ENCODE data around the gene TTC1.

TTC1 gene

GRCh38 chr5:159992566-159992965 is 16.4 kb upstream of the TTC1 start:
- H4K20me1 ChIP-seq (ENCODE audit: control insufficient read depth, insufficient read depth, low read depth, low read length): no peaks in the 10 kb centered on the region
- H3K4me2 ChIP-seq (ENCODE audit: low read length): no peak overlapping the region
- no peak overlapping the region for H3K4me3 ChIP-seq (ENCODE audit: low read length)
- H3K9me3 ChIP-seq (ENCODE audit: control insufficient read depth, insufficient read depth, low read length): no peaks in the 10 kb centered on the region
- H3K4me1 ChIP-seq (ENCODE audit: control insufficient read depth, low read length): peaks cover 3% of the 10 kb centered on the region; the same call in 1 of the 2 replicates
- no peaks in the 10 kb centered on the region for H3F3A ChIP-seq (ENCODE audit: control insufficient read depth, insufficient read depth)
- no peaks in the 10 kb centered on the region for H3K79me2 ChIP-seq (ENCODE audit: control insufficient read depth, low read length)
- TF ChIP-seq EZH2phosphoT487 (IDR thresholded peaks at IDR 0.05; ENCODE audit: borderline replicate concordance, low read length): no peak
- no peak for TF ChIP-seq CTCF (IDR thresholded peaks at IDR 0.05; ENCODE audit: low read depth, low read length, poor library complexity, severe bottlenecking)
- H3K27me3 ChIP-seq (ENCODE audit: control insufficient read depth, low read length): peaks cover 27% of the 10 kb centered on the region
- no peaks in the 10 kb centered on the region for H3K9me2 ChIP-seq (replicated peaks; ENCODE audit: control insufficient read depth, low read length)
- H3K27ac ChIP-seq (ENCODE audit: low read depth, low read length): no peak overlapping the region
- H3K36me3 ChIP-seq (ENCODE audit: control insufficient read depth, low read length): no peaks in the 10 kb centered on the region

DNA sequence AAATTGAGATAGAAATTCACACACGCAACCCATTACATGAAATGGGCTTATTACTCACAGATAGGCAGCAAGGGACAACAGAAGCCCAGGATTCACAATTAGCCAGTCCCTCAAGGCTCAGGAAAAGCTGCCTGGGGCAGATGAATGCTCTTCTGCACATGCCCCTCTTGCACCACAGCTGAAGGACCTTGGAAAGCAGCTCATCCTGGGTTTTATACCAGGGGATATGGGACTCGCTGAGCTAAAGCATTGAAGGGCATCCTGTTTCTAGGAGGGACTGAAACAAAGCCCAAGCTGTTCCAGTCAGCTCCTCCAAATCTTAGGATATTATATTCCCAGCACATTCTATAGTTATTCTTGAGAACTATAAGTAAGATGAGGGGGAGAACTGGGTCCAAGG is 15.7 kb upstream of the TTC1 start:
- Histone ChIP-seq H3K27ac (ENCODE audit: low read depth, low read length) (no peak overlapping the region), H3K27me3 (ENCODE audit: control insufficient read depth, low read length) (peaks cover 21% of the 10 kb centered on the region), H3K4me1 (ENCODE audit: control insufficient read depth, low read length) (no peaks in the 10 kb centered on the region), H3K36me3 (ENCODE audit: control insufficient read depth, low read length) (no peaks in the 10 kb centered on the region), H3K9me2 (replicated peaks; ENCODE audit: control insufficient read depth, low read length) (no peaks in the 10 kb centered on the region), H3F3A (ENCODE audit: control insufficient read depth, insufficient read depth) (no peaks in the 10 kb centered on the region), H3K4me3 (ENCODE audit: low read length) (no peak overlapping the region), H4K20me1 (ENCODE audit: control insufficient read depth, insufficient read depth, low read depth, low read length) (no peaks in the 10 kb centered on the region), H3K79me2 (ENCODE audit: control insufficient read depth, low read length) (no peaks in the 10 kb centered on the region), H3K9me3 (ENCODE audit: control insufficient read depth, insufficient read depth, low read length) (no peaks in the 10 kb centered on the region), H3K4me2 (ENCODE audit: low read length) (no peak overlapping the region)
- TF ChIP-seq EZH2phosphoT487 (IDR thresholded peaks at IDR 0.05; ENCODE audit: borderline replicate concordance, low read length) (no peak), CTCF (IDR thresholded peaks at IDR 0.05; ENCODE audit: low read depth, low read length, poor library complexity, severe bottlenecking) (no peak)

DNA sequence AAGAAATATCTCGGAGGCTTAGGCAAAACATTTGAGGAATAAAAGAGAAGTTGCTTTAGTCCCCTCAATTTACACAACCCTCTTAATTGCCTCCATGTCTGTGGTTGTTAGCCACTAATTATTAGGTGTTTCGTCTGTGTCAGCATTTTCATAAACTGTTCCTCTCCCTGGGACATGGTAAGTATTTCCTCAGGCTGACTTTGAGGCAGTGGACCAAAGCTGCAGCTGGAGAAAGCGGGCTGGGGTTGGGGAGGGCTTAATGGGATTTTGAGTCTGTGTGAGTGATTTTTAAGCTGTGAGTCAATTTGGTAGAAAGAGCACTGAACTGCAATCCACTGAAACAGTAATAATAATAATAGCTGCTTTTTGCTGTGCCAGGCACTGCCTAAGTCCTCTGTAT is 13.0 kb upstream of the TTC1 start:
- Histone ChIP-seq H3K4me1 (ENCODE audit: control insufficient read depth, low read length) (no peaks in the 10 kb centered on the region), H3K9me3 (ENCODE audit: control insufficient read depth, insufficient read depth, low read length) (no peaks in the 10 kb centered on the region), H3K4me3 (ENCODE audit: low read length) (no peak overlapping the region), H4K20me1 (ENCODE audit: control insufficient read depth, insufficient read depth, low read depth, low read length) (no peaks in the 10 kb centered on the region), H3K79me2 (ENCODE audit: control insufficient read depth, low read length) (no peaks in the 10 kb centered on the region), H3K9me2 (replicated peaks; ENCODE audit: control insufficient read depth, low read length) (no peaks in the 10 kb centered on the region), H3K4me2 (ENCODE audit: low read length) (no peak overlapping the region), H3K27ac (ENCODE audit: low read depth, low read length) (no peak overlapping the region), H3K27me3 (ENCODE audit: control insufficient read depth, low read length) (peaks cover 25% of the 10 kb centered on the region), H3K36me3 (ENCODE audit: control insufficient read depth, low read length) (no peaks in the 10 kb centered on the region), H3F3A (ENCODE audit: control insufficient read depth, insufficient read depth) (no peaks in the 10 kb centered on the region)
- TF ChIP-seq CTCF (IDR thresholded peaks at IDR 0.05; ENCODE audit: low read depth, low read length, poor library complexity, severe bottlenecking): no peak
- TF ChIP-seq EZH2phosphoT487 (IDR thresholded peaks at IDR 0.05; ENCODE audit: borderline replicate concordance, low read length): no peak

GRCh38 chr5:160001457-160001856 is 7.5 kb upstream of the TTC1 start:
- H3K4me3 ChIP-seq (ENCODE audit: low read length): no peak overlapping the region
- no peaks in the 10 kb centered on the region for H4K20me1 ChIP-seq (ENCODE audit: control insufficient read depth, insufficient read depth, low read depth, low read length)
- no peaks in the 10 kb centered on the region for H3K36me3 ChIP-seq (ENCODE audit: control insufficient read depth, low read length)
- H3F3A ChIP-seq (ENCODE audit: control insufficient read depth, insufficient read depth): no peaks in the 10 kb centered on the region
- no peaks in the 10 kb centered on the region for H3K9me3 ChIP-seq (ENCODE audit: control insufficient read depth, insufficient read depth, low read length)
- no peak overlapping the region for H3K27ac ChIP-seq (ENCODE audit: low read depth, low read length)
- H3K9me2 ChIP-seq (replicated peaks; ENCODE audit: control insufficient read depth, low read length): no peaks in the 10 kb centered on the region
- TF ChIP-seq EZH2phosphoT487 (IDR thresholded peaks at IDR 0.05; ENCODE audit: borderline replicate concordance, low read length): no peak
- no peak for TF ChIP-seq CTCF (IDR thresholded peaks at IDR 0.05; ENCODE audit: low read depth, low read length, poor library complexity, severe bottlenecking)
- H3K4me1 ChIP-seq (ENCODE audit: control insufficient read depth, low read length): no peaks in the 10 kb centered on the region
- H3K79me2 ChIP-seq (ENCODE audit: control insufficient read depth, low read length): no peaks in the 10 kb centered on the region
- H3K27me3 ChIP-seq (ENCODE audit: control insufficient read depth, low read length): peaks cover 20% of the 10 kb centered on the region
- no peak overlapping the region for H3K4me2 ChIP-seq (ENCODE audit: low read length)

Data from DOHH2 (cell line).